Measurements from ENCODE around the gene ZXDC.

The ZXDC gene

GRCh38 chr3:126433496-126434263, 42.0 kb downstream of the ZXDC start:
- DNase-seq, result no peak

GRCh38 chr3:126433105-126433430, 42.6 kb downstream of the ZXDC start:
- DNase-seq, result no peak

GRCh38 chr3:126432361-126433104, 43.2 kb downstream of the ZXDC start:
- no peak for DNase-seq

- DNase-seq, result no peak
Measured at GRCh38 chr3:126431103-126431534, 44.6 kb downstream of the ZXDC start.

- DNase-seq, result no peak
Measured at GRCh38 chr3:126424751-126425150, 50.9 kb downstream of the ZXDC start.

- no peak for DNase-seq
Measured at GRCh38 chr3:126424039-126424717, 51.5 kb downstream of the ZXDC start.

GRCh38 chr3:126423191-126424038, 52.3 kb downstream of the ZXDC start:
- DNase-seq, result no peak

- DNase-seq, result no peak
Measured at GRCh38 chr3:126422571-126423091, 53.1 kb downstream of the ZXDC start.

- no peak for DNase-seq
Measured at GRCh38 chr3:126422121-126422520, 53.6 kb downstream of the ZXDC start.

GRCh38 chr3:126421573-126422119, 54.0 kb downstream of the ZXDC start:
- DNase-seq, result no peak

GRCh38 chr3:126419886-126420786, 55.6 kb downstream of the ZXDC start:
- DNase-seq, result no peak

- DNase-seq, result no peak
Measured at GRCh38 chr3:126419151-126419703, 56.5 kb downstream of the ZXDC start.

- no peak for DNase-seq
Measured at GRCh38 chr3:126418661-126419131, 57.0 kb downstream of the ZXDC start.

- DNase-seq, result no peak
Measured at GRCh38 chr3:126417981-126418530, 57.6 kb downstream of the ZXDC start.

GRCh38 chr3:126417515-126417914, 58.2 kb downstream of the ZXDC start:
- no peak for DNase-seq

GRCh38 chr3:126416943-126417342, 58.7 kb downstream of the ZXDC start:
- DNase-seq, result no peak

GRCh38 chr3:126415661-126416591, 59.8 kb downstream of the ZXDC start:
- DNase-seq, result no peak

- no peak for DNase-seq
Measured at GRCh38 chr3:126414961-126415660, 60.6 kb downstream of the ZXDC start.

- DNase-seq, result no peak
Measured at GRCh38 chr3:126414406-126414805, 61.3 kb downstream of the ZXDC start.

Measured in hematopoietic multipotent progenitor cell treated with erythropoietin and hydrocortisone succinate and interleukin-3 and kit ligand, for 8 days (in vitro differentiated cells).